Stimulated activated CD8-positive, alpha-beta memory T cell treated with anti-CD3 and anti-CD28 coated beads, Interleukin-7, amount 100 ng/mL, for 1 hour (primary cell): ENCODE data around the gene ESR1.

Experiments used
- DNase-seq, 2 donors: peaks; one replicate each; pipeline ENCODE4 v3.0.0-alpha.2; 2020; ENCODE audit warnings: low read depth in 2 of 2

ESR1 gene

DNA sequence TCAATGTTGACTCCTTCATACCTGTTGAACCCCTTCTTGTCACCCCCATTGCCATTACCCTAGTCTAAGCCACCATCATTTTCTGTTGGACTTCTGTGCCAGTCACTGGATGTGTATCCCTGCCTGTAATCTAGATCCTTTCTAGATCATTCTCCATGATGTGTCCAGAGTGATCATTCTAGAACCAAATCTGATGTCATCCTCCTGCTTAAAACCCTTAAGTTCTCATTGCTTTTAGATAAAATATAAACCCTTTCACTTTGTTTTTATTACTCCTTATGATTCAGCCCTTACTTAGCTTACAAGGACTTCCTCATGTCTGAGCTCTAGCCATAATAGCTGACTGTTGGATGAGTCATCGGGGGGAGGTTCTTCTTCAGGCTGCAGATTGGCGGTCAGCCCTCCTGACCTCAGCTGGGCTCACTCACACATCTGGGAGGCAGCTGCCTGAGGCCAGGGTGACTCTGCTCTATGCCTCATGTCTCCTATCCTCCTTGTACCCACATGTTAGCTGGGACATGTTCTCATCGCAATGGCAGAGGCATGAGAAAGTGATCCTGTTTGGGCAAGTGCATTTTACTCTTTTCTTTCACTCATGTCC is 287.6 kb downstream of the ESR1 start:
- DNase-seq, result no peak

DNA sequence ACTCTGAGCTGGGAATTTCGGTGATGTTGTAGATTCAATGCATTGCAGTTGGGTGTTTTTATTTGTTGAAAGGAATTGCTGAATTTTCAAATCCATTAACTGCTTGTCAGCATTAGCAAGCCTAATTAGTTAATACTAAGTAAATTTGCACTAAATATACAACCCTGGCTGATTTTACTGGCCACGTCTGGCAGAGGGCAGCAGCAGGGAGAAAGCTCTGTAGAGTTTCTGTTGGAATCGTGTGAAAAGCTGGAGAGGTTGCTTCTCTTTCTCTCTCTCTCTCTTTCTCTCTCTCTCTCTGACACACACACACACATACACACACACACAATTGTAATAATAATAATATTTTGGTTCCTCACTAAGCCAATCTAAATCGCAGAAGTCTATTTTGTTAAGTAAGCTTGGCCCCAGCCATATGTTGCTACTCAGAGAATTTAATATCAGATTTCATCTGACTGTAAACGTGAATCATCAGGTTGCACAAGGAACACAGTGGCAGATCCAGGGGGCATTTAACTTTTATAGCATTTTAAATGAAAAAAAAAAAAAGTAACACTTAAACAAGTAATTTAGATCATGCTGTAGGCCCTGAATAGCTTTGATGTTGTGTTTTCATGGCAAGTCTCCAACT is 289.5 kb downstream of the ESR1 start:
- no peak for DNase-seq

DNA sequence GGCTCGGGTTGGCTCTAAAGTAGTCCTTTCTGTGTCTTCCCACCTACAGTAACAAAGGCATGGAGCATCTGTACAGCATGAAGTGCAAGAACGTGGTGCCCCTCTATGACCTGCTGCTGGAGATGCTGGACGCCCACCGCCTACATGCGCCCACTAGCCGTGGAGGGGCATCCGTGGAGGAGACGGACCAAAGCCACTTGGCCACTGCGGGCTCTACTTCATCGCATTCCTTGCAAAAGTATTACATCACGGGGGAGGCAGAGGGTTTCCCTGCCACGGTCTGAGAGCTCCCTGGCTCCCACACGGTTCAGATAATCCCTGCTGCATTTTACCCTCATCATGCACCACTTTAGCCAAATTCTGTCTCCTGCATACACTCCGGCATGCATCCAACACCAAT is 291.2 kb downstream of the ESR1 start:
- no peak for DNase-seq

- DNase-seq, result no peak
Measured at GRCh38 chr6:152099446-152100182, 292.1 kb downstream of the ESR1 start.

- DNase-seq, result no peak
Measured at GRCh38 chr6:152100183-152100618, 292.7 kb downstream of the ESR1 start.

- no peak for DNase-seq
Measured at GRCh38 chr6:152107973-152108372, 300.5 kb downstream of the ESR1 start.

DNA sequence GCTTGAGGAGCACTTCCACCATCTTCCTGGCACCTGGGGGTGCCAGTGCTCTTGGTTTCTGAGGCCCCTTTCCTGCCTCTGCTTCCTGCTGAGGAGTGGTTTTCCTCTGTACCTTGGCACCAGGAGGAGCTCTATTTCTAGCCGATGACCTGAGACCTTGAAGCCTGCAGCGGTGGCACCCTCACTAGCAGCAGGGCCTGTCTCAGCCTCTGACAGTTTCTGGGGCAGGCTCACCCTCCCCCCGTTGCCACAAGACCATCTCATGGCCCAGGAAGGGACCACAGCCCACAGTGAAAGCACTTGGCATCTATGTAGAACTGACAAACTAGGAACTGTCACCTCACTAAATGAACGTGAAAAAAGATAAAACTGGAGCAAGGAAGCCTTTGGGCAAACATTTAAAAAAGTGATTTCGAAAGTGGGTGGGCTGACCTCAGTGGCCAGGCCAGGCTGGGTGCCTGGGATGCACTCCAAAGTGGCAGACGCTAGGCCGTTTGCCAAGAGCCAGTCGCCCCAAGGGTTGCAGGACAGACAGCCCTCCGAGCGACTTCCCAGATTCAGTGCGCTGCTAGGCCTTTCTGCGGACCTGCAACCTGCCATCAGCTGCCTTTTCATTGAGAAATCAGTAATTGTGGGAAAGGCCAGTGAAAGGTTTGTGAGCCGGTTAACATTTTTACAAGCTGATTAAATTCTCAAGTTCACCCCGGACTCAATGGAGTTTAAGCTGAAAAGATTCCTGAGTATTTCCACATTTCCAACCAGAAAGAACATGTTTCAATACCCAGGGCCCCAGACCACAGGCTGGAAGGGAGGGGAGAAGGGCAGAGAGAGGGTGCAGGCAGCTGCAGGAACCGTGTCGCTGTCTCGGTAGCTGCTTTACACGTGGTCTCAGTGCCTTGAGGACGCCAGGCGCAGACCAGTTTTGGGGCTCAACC is 303.7 kb downstream of the ESR1 start:
- DNase-seq, result no peak

GRCh38 chr6:152112491-152113261 is 305.2 kb downstream of the ESR1 start:
- DNase-seq, result no peak

DNA sequence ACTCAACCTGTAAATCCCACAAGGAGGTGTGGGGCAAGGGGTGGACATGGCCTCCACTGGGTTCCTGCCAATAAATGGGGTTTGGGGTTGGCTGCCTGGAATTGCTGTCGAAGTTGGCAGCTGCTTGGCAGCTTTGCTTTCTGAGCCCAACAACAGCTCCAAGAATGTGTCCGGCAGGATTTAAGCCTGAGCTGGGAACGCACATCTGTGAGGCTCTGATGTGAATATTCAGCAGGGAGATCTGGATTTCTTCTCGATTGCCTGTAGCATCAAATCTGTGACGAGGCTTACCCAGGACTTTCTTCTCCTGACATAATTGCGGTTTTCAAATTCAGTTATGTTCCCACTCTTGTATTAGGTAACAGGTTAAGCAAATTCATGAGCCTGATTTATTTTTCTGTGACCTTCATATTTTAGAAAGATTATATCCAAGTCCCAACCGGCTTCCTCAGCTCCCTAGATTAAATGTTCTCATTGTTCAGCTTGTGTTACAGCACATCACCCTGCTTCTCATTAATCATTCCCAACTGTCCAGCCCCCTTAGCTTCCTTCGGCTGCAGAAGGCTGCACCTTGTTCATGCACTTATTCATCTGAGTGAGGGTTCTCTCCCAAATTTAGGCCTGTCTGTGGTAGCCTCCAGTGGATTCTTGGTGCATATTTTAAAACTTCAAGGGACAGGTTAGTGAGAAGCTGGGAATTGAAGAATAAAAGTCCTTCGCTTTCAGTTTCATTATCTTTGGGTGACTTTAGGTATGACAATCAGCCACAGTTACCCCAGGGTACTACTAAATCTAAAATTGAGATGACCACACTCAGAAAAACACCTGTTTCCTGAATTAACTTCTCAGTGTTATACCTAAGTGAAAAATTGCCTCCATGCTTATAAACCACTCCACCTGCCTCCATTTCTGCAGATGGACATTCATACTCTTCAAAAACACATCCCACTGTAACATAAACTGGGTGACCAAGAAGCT is 310.0 kb downstream of the ESR1 start:
- no peak for DNase-seq

DNA sequence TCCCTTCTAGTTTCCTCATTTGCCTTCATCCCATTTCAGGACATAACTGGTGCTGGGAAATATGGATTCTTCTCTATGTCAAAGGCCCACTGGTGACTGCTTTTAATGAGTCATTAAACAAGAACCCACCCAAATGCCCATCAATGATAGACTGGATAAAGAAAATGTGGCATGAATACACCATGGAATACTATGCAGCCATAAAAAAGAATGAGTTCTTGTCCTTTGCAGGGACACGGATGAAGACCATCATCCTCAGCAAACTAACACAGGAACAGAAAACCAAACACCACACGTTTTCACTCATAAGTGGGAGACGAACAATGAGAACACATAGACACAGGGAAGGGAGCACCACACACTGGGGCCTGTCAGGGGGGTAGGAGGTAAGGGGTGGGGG is 310.7 kb downstream of the ESR1 start:
- DNase-seq, result no peak

GRCh38 chr6:152118678-152119077 is 311.2 kb downstream of the ESR1 start:
- DNase-seq, result no peak

DNA sequence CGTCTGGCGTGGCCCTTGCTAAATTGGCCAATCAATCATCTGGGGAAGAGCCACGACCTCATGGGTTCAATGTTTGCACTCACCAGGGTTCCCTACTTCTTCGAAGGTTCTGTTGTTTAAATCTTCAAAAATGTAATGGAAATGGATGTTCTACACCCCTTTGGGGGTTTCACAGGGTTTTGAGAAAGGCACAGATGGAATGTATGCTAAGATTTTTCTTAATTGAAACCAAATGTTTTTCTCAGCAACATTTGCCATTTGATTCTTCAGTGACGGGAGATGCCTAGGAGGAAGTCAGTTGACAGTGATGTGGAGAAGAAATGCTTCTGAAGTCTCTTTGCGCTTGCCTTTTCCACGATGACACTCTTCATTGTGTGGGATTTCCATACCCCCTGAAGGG is 312.3 kb downstream of the ESR1 start:
- DNase-seq, result no peak

DNA sequence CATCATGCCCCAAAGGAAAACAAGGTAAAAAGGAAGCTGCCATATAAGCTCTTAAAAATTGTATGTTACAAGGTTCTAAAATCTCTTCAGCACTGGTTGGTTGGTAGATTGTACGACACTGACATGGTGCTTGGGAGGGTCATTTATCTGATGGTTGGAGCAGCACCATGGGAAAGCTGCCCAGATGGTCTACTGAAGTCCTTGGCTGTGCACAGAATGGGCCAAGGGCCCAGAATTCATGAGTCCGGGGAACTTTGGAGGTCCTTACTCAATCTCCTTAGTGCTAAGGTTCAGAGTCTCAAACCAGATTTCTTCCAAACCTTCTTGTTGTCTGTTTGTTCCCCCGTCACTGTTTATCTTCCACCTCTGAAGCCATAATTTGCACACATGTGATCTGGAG is 314.4 kb downstream of the ESR1 start:
- no peak for DNase-seq

DNA sequence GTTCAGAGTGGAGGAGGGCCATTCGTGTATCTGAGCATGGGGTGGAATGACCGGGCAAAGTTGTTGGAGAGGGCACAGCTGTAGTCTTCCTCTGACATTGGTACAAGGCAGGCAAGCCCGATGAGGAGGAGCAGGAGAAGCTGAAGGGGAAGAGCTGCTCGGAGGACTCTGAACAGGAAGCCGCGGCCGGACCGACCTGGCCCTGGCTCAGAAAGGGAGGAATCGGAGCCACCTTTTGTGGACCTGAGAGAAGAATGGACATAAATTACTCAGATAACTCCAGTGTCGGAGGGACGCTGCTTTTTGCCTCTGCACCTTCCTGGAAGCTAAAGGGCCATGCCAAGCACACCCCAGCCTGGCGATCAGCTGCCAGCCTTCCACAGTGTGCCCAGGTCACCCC is 315.0 kb downstream of the ESR1 start:
- no peak for DNase-seq

DNA sequence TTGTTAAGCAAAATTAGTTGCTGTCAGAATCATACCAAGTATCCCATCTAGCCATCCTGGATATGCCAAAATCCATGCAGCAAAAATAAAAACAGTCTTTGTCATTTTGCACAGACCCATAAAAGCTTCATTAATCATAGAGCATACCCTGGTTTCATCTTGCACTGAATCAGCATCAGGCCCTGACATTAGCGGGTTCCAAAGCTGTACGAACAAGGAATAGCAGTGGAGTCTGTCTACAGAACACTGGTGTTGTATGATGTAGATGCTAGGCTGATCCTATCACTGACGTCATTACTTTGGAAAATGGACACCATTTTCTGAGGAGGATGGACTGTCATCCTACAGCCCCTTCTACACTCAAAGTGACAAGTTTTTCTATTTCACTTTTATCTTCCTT is 315.6 kb downstream of the ESR1 start:
- no peak for DNase-seq

DNA sequence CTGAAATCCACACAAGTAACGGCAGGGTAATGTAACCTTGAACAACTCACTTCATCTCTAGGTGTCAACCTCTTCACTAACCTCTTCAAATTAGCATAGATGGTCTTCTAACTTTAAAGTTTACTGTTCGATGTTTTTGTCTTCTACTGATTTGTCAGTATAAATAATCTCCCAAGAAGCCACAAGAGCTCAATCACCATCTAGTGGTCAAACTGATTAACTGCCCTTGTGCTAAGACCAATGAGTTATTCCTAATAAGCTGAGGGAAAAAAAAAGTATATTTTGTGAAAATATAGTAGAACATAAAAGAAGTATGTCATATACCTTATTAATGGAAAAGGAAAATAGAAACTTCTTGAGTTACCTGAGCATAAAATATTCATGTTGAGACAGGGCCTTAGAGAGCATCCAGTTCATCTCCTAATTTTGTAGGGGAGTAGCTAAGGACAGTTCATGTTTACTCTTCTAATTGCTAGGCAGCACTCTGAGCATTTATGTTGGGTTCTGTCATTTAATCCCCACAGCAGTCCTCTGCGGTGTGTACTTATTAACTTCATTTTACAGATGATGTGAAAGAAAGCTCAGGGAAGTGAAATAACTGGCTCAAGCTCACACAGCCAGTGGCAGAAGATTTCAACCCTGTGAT is 317.1 kb downstream of the ESR1 start:
- no peak for DNase-seq

- DNase-seq, result no peak
Measured at GRCh38 chr6:152127432-152128165, 320.1 kb downstream of the ESR1 start.

DNA sequence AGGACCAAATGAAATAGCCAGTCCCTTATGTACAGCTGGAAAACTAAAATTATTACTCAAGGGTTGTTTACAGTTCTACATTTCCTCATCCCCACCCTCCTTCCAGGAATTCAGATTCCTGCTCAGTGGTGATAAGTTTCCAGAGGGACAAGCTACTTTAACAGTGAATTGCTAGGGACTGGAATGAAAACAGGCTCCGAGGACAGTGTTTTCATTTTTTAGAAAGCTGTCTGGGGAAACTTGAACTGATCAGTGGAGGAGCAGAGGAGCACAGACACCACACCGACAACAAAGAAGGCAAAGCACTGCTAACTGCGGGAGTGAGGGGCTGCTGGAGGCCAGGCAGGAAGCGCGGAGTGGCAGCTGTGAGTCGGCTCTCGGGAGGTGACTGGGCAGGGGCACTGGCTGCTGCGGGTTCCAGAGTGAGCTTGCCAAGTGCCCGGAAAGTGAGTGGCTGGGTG is 322.2 kb downstream of the ESR1 start:
- DNase-seq, result no peak

- DNase-seq, result no peak
Measured at GRCh38 chr6:152130441-152130840, 323.0 kb downstream of the ESR1 start.
